Measurements from ENCODE around the gene MAP3K9. TPM values are rescaled to one million over a fixed set of nuclear protein-coding genes. Genes with fewer than 3 reads are reported as not detected.

Gene MAP3K9
- total RNA-seq, 1 donor from 2014 or later = 31.8 TPM

- TF ChIP-seq CTCF (IDR thresholded peaks at IDR 0.05; ENCODE audit: unreplicated experiment) = no peak
- H3K27ac Mint-ChIP-seq = no peak overlapping the region
- no peaks in the 10 kb centered on the region for H3K9me3 Mint-ChIP-seq (ENCODE audit: low read depth)
- no peak overlapping the region for H3K4me3 Mint-ChIP-seq (ENCODE audit: low read depth)
- peaks cover 8% of the 10 kb centered on the region for H3K4me1 Mint-ChIP-seq (ENCODE audit: low read depth)
- H3K36me3 Mint-ChIP-seq (ENCODE audit: insufficient read depth) = peaks cover 2% of the 10 kb centered on the region
- no peaks in the 10 kb centered on the region for H3K27me3 Mint-ChIP-seq
- no peak for DNase-seq (ENCODE audit: low spot score, unreplicated experiment)
These were observed 87.8 kb downstream of the MAP3K9 start for GRCh38 chr14:70721542-70721941.

- Mint-ChIP-seq H3K9me3 (ENCODE audit: low read depth) (no peaks in the 10 kb centered on the region), H3K36me3 (ENCODE audit: insufficient read depth) (peaks cover 1% of the 10 kb centered on the region), H3K27me3 (peaks cover 4% of the 10 kb centered on the region), H3K27ac (no peak overlapping the region), H3K4me3 (ENCODE audit: low read depth) (no peak overlapping the region), H3K4me1 (ENCODE audit: low read depth) (peaks cover 13% of the 10 kb centered on the region)
- DNase-seq (ENCODE audit: low spot score, unreplicated experiment) = no peak
- no peak for TF ChIP-seq CTCF (IDR thresholded peaks at IDR 0.05; ENCODE audit: unreplicated experiment)
These were observed 90.8 kb downstream of the MAP3K9 start for GRCh38 chr14:70718383-70719118.

GRCh38 chr14:70716958-70717357 lies 92.4 kb downstream of the MAP3K9 start:
- peaks cover 4% of the 10 kb centered on the region for H3K27me3 Mint-ChIP-seq
- no peak for TF ChIP-seq CTCF (IDR thresholded peaks at IDR 0.05; ENCODE audit: unreplicated experiment)
- H3K27ac Mint-ChIP-seq = no peak overlapping the region
- no peaks in the 10 kb centered on the region for H3K9me3 Mint-ChIP-seq (ENCODE audit: low read depth)
- no peak for DNase-seq (ENCODE audit: low spot score, unreplicated experiment)
- peaks cover 12% of the 10 kb centered on the region for H3K4me1 Mint-ChIP-seq (ENCODE audit: low read depth)
- H3K36me3 Mint-ChIP-seq (ENCODE audit: insufficient read depth) = peaks cover 1% of the 10 kb centered on the region
- no peak overlapping the region for H3K4me3 Mint-ChIP-seq (ENCODE audit: low read depth)

GRCh38 chr14:70716483-70716882 lies 92.8 kb downstream of the MAP3K9 start:
- TF ChIP-seq CTCF (IDR thresholded peaks at IDR 0.05; ENCODE audit: unreplicated experiment) = no peak
- Mint-ChIP-seq H3K36me3 (ENCODE audit: insufficient read depth) (peaks cover 1% of the 10 kb centered on the region), H3K9me3 (ENCODE audit: low read depth) (no peaks in the 10 kb centered on the region), H3K27me3 (peaks cover 4% of the 10 kb centered on the region), H3K4me1 (ENCODE audit: low read depth) (peaks cover 12% of the 10 kb centered on the region), H3K4me3 (ENCODE audit: low read depth) (no peak overlapping the region), H3K27ac (no peak overlapping the region)
- DNase-seq (ENCODE audit: low spot score, unreplicated experiment) = no peak

- TF ChIP-seq CTCF (IDR thresholded peaks at IDR 0.05; ENCODE audit: unreplicated experiment) = peak; percentile 80
- H3K36me3 Mint-ChIP-seq (ENCODE audit: insufficient read depth) = no peaks in the 10 kb centered on the region
- DNase-seq (ENCODE audit: low spot score, unreplicated experiment) = peak; percentile 34
- no peaks in the 10 kb centered on the region for H3K9me3 Mint-ChIP-seq (ENCODE audit: low read depth)
- H3K4me1 Mint-ChIP-seq (ENCODE audit: low read depth) = peaks cover 17% of the 10 kb centered on the region
- no peak overlapping the region for H3K27ac Mint-ChIP-seq
- no peak overlapping the region for H3K4me3 Mint-ChIP-seq (ENCODE audit: low read depth)
- peaks cover 4% of the 10 kb centered on the region for H3K27me3 Mint-ChIP-seq
These were observed 95.2 kb downstream of the MAP3K9 start for GRCh38 chr14:70714055-70714550.

Measured in progenitor cell of endocrine pancreas (in vitro differentiated cells).